SK-N-SH (cell line): ENCODE data around the gene NAA38. TPM values are rescaled to one million over a fixed set of nuclear protein-coding genes. Genes with fewer than 3 reads are reported as not detected.

Experiments
- CTCF ChIA-PET: fragments of 300-600, 350-600 bp; formaldehyde crosslinking; extraction: SDS; loops from one replicate; lab custom pipeline; 2021; lab: Yijun Ruan, JAX
- POLR2A ChIA-PET: fragments of 350-600 bp; sonication (Branson Sonifier 250); formaldehyde crosslinking; extraction: SDS; loops from one replicate; lab custom pipeline; 2020; ENCODE audit warnings: antibody characterized with exemption, inconsistent platforms; lab: Yijun Ruan, JAX
- DNase-seq: peaks from one replicate; pipeline ENCODE4 v3.0.0; 2012
- H2AFZ ChIP-seq: fragments of 200-600 bp; sonication (generic); 2 replicates; pipeline ENCODE4 v1.8.1; 2016; ENCODE audit warnings: antibody characterized with exemption, mild to moderate bottlenecking, low read depth
- H3F3A ChIP-seq: fragments of 200-600 bp; sonication (generic); replicated peaks from 2 replicates; pipeline ENCODE3; 2016; ENCODE audit warnings: antibody characterized with exemption, mild to moderate bottlenecking; ENCODE audit not compliant: insufficient read depth
- H3K27ac ChIP-seq, 2 experiments: fragments of 200-500 bp in 1 of 2; fragments of 200-600 bp in 1 of 2; sonication (Bioruptor generic) in 1 of 2; sonication (generic), shearing (Covaris generic) in 1 of 2; 2 replicates each; pipeline versions ENCODE4 v1.5.1 to v1.6.1; 2014 to 2016; ENCODE audit warnings: low read depth in 2 of 2, inconsistent platforms in 1 of 2, low read length in 1 of 2, mild to moderate bottlenecking in 1 of 2, mixed read lengths in 1 of 2
- H3K27me3 ChIP-seq: fragments of 200-600 bp; sonication (generic), shearing (Covaris generic); 2 replicates; pipeline ENCODE4 v1.6.1; 2016; ENCODE audit warnings: mixed run types; ENCODE audit not compliant: insufficient read depth
- H3K36me3 ChIP-seq, 2 experiments: fragments of 200-500 bp in 1 of 2; fragments of 200-600 bp in 1 of 2; sonication (Bioruptor generic) in 1 of 2; sonication (generic) in 1 of 2; replicated peaks in 1 of 2; 2 replicates each; pipeline versions ENCODE3 to v1.5.1; 2014 to 2016; ENCODE audit warnings: low read length in 1 of 2, mild to moderate bottlenecking in 1 of 2; ENCODE audit not compliant: insufficient read depth in 2 of 2, control insufficient read depth in 1 of 2
- H3K4me1 ChIP-seq, 2 experiments: fragments of 200-500 bp in 1 of 2; fragments of 200-600 bp in 1 of 2; sonication (Bioruptor generic) in 1 of 2; sonication (generic), shearing (Covaris generic) in 1 of 2; 2 replicates each; pipeline versions ENCODE4 v1.5.1 to v1.6.1; 2014 to 2016; ENCODE audit warnings: low read depth in 1 of 2, low read length in 1 of 2, mixed run types in 1 of 2; ENCODE audit not compliant: insufficient read depth in 2 of 2, control insufficient read depth in 1 of 2
- H3K4me2 ChIP-seq: fragments of 200-600 bp; sonication (generic), shearing (Covaris generic); 2 replicates; pipeline ENCODE4 v1.6.1; 2017; ENCODE audit warnings: mixed run types
- H3K4me3 ChIP-seq, 2 experiments: fragments of 200-500 bp in 1 of 2; fragments of 200-600 bp in 1 of 2; sonication (Bioruptor generic) in 1 of 2; sonication (generic), shearing (Covaris generic) in 1 of 2; 2 replicates each; pipeline versions ENCODE4 v1.5.1 to v1.8.1; 2014 to 2016; ENCODE audit warnings: low read depth in 2 of 2, inconsistent platforms in 1 of 2, low read length in 1 of 2, mild to moderate bottlenecking in 1 of 2, mixed read lengths in 1 of 2, moderate library complexity in 1 of 2
- H3K79me2 ChIP-seq: fragments of 200-600 bp; sonication (generic); 2 replicates; pipeline ENCODE4 v1.8.1; 2017; ENCODE audit warnings: mild to moderate bottlenecking; ENCODE audit not compliant: insufficient read depth
- H3K9ac ChIP-seq: fragments of 200-600 bp; sonication (generic); 2 replicates; pipeline ENCODE4 v1.6.1; 2017; ENCODE audit warnings: mixed run types
- H3K9me2 ChIP-seq: fragments of 200-600 bp; sonication (generic); 2 replicates; pipeline ENCODE4 v1.6.1; 2017; ENCODE audit warnings: mixed run types
- H3K9me3 ChIP-seq: fragments of 200-600 bp; sonication (generic); 2 replicates; pipeline ENCODE4 v1.6.1; 2017; ENCODE audit warnings: mixed run types, mild to moderate bottlenecking, moderate library complexity
- H4K20me1 ChIP-seq: fragments of 200-600 bp; sonication (generic); 2 replicates; pipeline ENCODE4 v1.6.1; 2017; ENCODE audit warnings: mild to moderate bottlenecking, mixed run types; ENCODE audit not compliant: insufficient read depth
- CHD2 ChIP-seq: fragments of 150-350 bp; IDR thresholded peaks from 2 replicates; pipeline ENCODE4 v1.6.1; 2018; ENCODE audit warnings: low read length; ENCODE audit not compliant: partially characterized antibody
- ELF1 ChIP-seq: IDR thresholded peaks from 2 replicates; pipeline ENCODE4 v1.4.0; 2012
- EZH2phosphoT487 ChIP-seq: fragments of 200-600 bp; sonication (generic); IDR thresholded peaks from 2 replicates; pipeline ENCODE4 v1.6.1; 2017; ENCODE audit warnings: low read depth, mixed run types, mild to moderate bottlenecking, antibody characterized with exemption, moderate library complexity, borderline replicate concordance
- FOSL2 ChIP-seq: IDR thresholded peaks from 2 replicates; pipeline ENCODE4 v1.4.0; 2012; ENCODE audit warnings: low read depth, mild to moderate bottlenecking, moderate library complexity, borderline replicate concordance
- IRF3 ChIP-seq: fragments of 150-350 bp; IDR thresholded peaks from 2 replicates; pipeline ENCODE4 v1.6.1; 2016; ENCODE audit warnings: mild to moderate bottlenecking, low read depth, low read length
- JUND ChIP-seq: IDR thresholded peaks from 2 replicates; pipeline ENCODE4 v1.4.0; 2012
- MEF2A ChIP-seq: IDR thresholded peaks from 2 replicates; pipeline ENCODE4 v1.4.0; 2012; ENCODE audit warnings: low read depth, borderline replicate concordance
- REST ChIP-seq: IDR thresholded peaks from 2 replicates; pipeline ENCODE4 v1.6.1; 2012; ENCODE audit warnings: mild to moderate bottlenecking, low read depth, low read length, moderate library complexity
- RFX5 ChIP-seq: IDR thresholded peaks from 2 replicates; pipeline ENCODE4 v1.6.1; 2012; ENCODE audit warnings: mild to moderate bottlenecking, improper control_type of control experiment, low read length
- SIN3A ChIP-seq: IDR thresholded peaks from 2 replicates; pipeline ENCODE4 v1.6.1; 2012; ENCODE audit warnings: low read depth, mild to moderate bottlenecking, low read length, moderate library complexity, borderline replicate concordance
- SMC3 ChIP-seq: IDR thresholded peaks from 2 replicates; pipeline ENCODE4 v1.6.1; 2012; ENCODE audit warnings: low read depth, low read length, improper control_type of control experiment
- TEAD4 ChIP-seq: IDR thresholded peaks from 2 replicates; pipeline ENCODE4 v1.4.0; 2012; ENCODE audit warnings: mild to moderate bottlenecking, borderline replicate concordance; ENCODE audit not compliant: insufficient read depth
- YY1 ChIP-seq: IDR thresholded peaks from 2 replicates; pipeline ENCODE4 v1.4.0; 2012; ENCODE audit warnings: low read depth, mild to moderate bottlenecking
- WGBS: methylation state at CpG from one replicate; pipeline ENCODE4 v1.1.6; 2017; ENCODE audit warnings: low lambda C conversion rate; 5-methylcytosine and 5-hydroxymethylcytosine counted together
- polyA plus RNA-seq, 3 experiments: library from polyadenylated mRNA; depleted of rRNA; stranded (reverse); fragments of >200 nt; gene quantifications; 2 replicates each; pipeline ENCODE4 v1.2.3, GENCODE V29; 2012
- TF ChIP-seq, protein P1 (sequence below): fragments of 200-600 bp; sonication (generic); IDR thresholded peaks from 2 replicates; pipeline ENCODE4 v1.6.1; 2017; ENCODE audit warnings: antibody characterized with exemption, mild to moderate bottlenecking, moderate library complexity

Gene NAA38
- polyA plus RNA-seq, 1 of the 3 experiments (the other 2 are of a cell fraction), result 202 TPM

DNA sequence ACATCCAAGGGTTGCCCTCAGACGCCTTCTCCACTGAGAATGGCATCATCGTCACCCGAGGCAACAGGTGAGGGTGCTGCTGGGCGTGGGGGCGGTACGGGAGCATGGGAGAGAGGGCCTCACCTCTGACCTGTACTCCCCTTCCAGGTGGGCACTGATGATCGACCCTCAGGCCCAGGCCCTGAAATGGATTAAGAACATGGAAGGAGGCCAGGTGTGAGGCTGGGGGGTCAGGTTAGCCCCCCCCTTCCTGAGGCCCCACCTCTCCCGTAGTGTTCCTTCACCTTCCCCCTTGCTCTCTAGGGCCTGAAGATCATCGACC, 39.8 kb downstream of the NAA38 start:
- no peaks in the 10 kb centered on the region for H3K27me3 ChIP-seq
- no peaks in the 10 kb centered on the region for H3K79me2 ChIP-seq
- H3K27ac ChIP-seq, result no peak overlapping the region
- 70% methylated on average over 9 of the region's 9 CpGs for WGBS
- no peaks in the 10 kb centered on the region for H4K20me1 ChIP-seq
- H3K36me3 ChIP-seq, result no peaks in the 10 kb centered on the region
- no peak overlapping the region for H3K4me3 ChIP-seq
- no peak overlapping the region for H3K9ac ChIP-seq
- TF ChIP-seq SIN3A (no peak), JUND (no peak)
- TF ChIP-seq, all 33 proteins: peak for 0
- ChIA-PET POLR2A (no interaction called here), CTCF (interaction anchor here (1.1 to 2.7 kb wide), 4 partner anchors 39 to 224 kb away, joined by 4 to 18 read pairs (median 6); partner anchors contain the start of gene NAA38)
- Histone ChIP-seq H3F3A (no peaks in the 10 kb centered on the region), H3K9me2 (no peaks in the 10 kb centered on the region), H2AFZ (no peak overlapping the region), H3K4me1 (peaks cover 0 to 8% of the 10 kb centered on the region in 2 experiments; a peak in 1 of 4 replicates), H3K9me3 (no peaks in the 10 kb centered on the region), H3K4me2 (no peak overlapping the region)
- DNase-seq, result no peak

DNA sequence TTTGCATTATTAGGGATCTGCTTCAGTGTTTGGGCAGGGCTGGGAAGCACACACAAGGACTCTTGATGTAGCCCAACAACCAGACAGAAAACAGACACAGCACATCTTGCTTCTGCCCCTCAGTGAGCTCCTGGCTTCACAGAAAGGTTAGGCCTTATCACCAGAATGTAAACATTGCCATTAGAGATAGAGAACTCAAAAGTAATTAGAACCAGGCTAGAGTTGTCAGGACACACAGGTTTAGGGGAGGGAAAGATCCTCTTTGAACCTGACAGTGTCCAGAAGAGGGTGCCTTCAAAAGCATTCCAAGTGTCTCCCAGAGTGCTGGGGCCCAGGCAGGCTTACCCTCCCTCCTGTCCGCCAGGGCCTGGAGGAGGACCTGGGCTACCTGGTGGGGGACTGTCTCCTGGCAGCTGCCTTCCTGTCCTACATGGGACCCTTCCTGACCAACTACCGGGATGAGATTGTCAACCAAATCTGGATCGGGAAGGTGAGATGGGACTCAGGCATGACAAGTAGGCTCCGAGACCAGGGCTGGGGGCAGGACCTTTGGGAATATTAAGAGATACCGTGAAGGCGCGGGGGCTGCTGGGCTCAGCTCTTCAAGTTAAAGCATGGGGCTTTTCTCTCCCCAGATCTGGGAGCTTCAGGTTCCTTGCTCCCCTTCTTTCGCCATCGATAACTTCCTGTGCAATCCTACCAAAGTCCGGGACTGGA, 40.3 kb downstream of the NAA38 start:
- Histone ChIP-seq H2AFZ (no peak overlapping the region), H3K4me1 (peaks cover 0 to 8% of the 10 kb centered on the region in 2 experiments; a peak in 1 of 4 replicates), H3K9me3 (no peaks in the 10 kb centered on the region), H3K9ac (no peak overlapping the region), H3K79me2 (no peaks in the 10 kb centered on the region), H4K20me1 (no peaks in the 10 kb centered on the region), H3K9me2 (no peaks in the 10 kb centered on the region), H3K36me3 (no peaks in the 10 kb centered on the region), H3F3A (no peaks in the 10 kb centered on the region), H3K27me3 (no peaks in the 10 kb centered on the region), H3K27ac (no peak overlapping the region), H3K4me2 (no peak overlapping the region), H3K4me3 (no peak overlapping the region)
- WGBS, result 81% methylated on average over 7 of the region's 10 CpGs
- TF ChIP-seq REST (no peak), ELF1 (no peak), RFX5 (no peak), SMC3 (no peak), IRF3 (no peak), EZH2phosphoT487 (no peak), TEAD4 (no peak), CHD2 (no peak), SIN3A (no peak), MEF2A (no peak), FOSL2 (no peak), YY1 (no peak)
- TF ChIP-seq, protein P1, sequence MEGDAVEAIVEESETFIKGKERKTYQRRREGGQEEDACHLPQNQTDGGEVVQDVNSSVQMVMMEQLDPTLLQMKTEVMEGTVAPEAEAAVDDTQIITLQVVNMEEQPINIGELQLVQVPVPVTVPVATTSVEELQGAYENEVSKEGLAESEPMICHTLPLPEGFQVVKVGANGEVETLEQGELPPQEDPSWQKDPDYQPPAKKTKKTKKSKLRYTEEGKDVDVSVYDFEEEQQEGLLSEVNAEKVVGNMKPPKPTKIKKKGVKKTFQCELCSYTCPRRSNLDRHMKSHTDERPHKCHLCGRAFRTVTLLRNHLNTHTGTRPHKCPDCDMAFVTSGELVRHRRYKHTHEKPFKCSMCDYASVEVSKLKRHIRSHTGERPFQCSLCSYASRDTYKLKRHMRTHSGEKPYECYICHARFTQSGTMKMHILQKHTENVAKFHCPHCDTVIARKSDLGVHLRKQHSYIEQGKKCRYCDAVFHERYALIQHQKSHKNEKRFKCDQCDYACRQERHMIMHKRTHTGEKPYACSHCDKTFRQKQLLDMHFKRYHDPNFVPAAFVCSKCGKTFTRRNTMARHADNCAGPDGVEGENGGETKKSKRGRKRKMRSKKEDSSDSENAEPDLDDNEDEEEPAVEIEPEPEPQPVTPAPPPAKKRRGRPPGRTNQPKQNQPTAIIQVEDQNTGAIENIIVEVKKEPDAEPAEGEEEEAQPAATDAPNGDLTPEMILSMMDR, result no peak
- ChIA-PET CTCF (interaction anchor here (1.0 to 2.7 kb wide), 8 partner anchors 9 to 224 kb away, joined by 3 to 18 read pairs (median 4); partner anchors contain the start of gene NAA38), POLR2A (interaction anchor here (1.0 to 1.4 kb wide), 2 partner anchors 8 to 40 kb away, joined by 4 to 5 read pairs; partner anchors contain the start of gene NAA38)
- DNase-seq, result no peak
